Measurements from ENCODE around the gene MEGF6.

Gene MEGF6

DNA sequence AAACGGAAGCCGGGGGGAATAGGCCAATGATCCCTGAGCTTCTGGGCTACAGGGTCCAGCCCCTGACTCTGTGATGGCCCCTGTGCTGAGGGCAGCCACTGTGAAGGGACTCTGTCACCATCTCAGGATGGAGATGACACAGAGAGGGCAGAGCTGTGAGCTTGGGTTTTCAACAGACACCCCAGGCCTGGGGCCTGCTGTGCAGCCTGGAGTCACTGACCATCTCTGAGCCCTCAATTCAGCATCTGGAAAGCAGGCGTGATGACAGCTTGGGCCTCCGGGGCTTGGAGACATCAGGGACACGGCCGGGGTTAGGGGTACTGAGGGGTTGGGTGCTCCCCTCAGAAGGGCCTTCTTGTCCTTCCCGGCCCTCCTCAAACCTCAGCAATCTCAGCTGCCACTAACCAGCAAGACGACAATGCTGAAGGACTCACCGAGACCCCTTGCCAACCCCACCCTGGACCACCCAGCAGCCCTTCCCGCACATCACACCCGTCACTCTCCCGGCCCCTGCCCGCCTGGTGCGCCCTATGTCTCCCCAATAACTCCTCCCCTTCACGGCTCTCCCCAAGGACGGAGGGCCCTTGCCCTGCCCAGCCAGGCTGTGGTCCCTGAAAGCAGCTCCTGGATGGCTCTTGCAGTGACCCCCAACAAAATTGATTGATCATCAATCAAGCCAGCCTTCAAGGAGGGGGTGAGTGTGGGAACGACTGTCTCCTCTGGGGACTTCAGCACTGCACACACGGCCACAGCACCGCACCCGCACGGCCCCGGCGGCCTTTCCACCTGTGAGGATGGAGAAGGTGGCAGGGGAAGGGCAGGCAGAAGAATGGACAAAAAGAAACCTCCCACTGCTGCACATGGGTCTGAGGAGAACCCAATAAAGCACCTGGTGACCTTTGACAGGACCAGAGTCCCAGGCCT, 4.3 kb downstream of the MEGF6 start:
- DNase-seq: no peak

DNA sequence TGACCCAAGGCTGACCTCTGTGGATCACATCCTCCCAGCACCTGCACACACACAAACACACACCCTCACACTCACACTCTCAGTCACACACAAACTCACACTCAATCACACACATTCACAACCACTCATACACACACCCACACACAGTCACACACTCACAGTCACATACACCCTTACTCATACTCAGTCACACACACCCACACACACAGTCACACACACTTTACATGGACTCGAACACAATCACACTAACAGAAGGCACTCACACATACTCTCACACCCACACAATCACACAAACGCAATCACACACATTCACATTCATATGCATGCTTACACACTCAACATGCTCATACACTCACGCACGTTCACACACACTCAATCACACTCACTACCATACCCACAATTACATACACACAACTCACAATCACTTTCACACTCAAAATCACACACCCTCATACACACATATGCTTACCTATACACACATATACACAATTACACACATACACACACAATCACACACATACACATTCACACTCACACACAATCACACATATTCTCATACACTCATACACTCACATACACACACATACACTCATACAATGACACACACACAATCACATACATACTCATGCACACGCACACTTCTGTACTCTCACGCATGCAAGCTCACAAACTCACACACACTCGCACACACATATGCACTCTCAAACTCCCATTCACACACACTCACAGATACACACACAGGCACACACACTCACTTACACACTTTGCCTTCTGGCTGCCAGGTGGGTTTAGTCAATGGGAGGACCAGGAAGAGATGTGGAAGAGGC, 6.1 kb downstream of the MEGF6 start:
- no peak for DNase-seq

DNA sequence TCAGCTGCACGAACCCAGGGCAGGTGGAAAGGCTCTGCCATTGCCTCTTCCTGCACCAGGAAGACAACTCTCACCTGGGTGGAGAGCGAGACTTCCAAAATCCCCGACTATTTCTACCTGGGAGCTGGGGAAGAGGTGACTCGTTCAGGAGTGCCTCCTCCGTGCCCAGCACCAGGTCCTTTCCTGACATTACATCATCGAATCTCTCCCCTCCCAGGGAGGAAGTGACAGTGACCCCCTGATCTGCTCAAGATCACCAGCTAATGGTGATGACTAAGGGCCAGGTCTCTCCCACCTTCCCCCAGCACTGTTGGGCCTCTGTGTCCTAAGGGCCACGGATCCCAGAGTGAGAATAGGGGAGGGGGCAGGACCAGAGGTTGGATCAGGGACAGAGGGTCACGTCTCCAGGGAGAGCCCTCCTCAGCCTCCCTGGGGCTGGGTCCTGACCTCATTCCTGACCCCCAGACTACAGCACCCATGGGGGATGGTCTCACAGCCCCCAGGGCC, 6.8 kb downstream of the MEGF6 start:
- DNase-seq: no peak

DNA sequence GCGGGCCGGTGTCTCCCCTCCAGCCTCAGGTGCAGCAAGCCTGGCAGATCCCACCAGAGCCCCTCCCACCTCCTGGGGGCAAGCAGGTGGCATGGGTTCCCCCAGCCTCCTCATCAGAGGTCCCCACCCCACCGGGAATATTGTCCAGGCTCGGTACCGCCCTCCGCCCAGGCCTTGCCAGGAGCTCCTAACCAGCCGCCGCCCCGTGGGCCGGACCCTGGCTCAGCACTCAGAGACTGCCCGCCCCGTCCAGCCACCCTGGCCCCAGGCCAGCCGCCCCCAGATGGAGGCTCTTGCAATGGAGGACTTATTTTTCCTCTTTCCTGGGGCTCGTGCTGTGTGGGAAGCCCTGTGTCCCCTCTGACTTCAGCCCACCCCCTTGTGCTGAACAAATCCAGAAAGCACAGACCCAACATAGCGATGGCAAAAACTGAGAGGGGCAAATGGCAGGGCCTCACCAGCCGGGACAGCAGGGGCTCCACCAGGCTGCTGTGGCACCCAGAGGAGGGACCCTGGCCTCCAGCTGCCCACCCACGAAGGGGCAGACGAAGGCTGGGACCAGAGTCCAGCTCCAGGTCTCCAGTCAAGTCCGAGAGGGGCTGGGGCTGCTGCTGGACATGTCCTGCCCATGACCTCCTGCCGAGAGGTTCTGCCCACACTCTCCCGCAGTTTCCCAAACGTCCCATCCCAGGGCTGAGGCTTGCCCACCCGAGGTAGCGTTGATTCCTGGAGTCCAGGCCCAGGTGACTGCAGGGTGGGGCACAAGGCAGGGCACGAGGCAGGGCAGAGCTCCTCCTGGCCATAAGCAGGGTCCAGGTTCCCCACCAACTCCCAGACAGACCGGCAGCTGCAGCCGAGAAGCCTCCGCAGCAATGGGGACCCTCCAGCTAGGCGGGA, 7.5 kb downstream of the MEGF6 start:
- no peak for DNase-seq

DNA sequence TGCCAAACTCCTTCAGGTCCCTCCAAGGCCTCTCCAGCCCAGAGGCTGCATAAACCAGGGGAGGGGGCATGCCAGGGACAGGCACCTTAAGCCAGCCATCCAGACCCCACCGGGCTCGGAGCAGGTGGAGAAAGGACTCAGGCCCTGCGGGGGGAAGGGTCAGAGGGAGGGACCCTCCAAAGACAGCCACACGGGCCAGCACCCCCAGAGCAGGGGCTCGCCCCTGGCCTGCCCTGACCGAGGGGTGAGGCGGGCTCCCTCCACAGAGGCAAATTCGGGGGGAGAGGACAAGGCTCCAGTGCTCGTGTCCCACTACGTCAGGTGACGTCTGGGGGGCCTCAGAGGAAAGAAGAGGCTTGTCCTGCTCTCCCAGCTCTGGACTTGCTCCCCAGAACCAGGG, 8.2 kb downstream of the MEGF6 start:
- no peak for DNase-seq

DNA sequence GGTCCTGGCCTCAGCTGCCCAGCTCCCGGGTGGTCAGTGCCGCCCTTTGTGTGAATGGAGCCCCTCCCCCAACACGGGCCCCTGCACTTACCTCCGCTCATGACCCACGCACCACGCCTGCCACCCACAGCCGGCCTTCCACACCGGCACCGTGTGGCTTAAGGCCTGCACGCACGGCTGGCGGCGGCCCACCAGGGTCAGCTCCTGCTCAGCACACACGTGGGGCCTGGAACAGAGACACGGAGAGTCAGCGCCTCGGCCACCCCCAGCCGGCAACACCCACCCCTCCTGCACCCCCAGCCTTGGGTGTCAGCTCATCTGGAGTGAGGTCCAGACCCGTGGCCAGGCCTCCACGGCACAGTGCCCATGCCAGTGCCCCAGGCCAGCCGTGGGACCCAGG, 8.9 kb downstream of the MEGF6 start:
- DNase-seq: no peak

DNA sequence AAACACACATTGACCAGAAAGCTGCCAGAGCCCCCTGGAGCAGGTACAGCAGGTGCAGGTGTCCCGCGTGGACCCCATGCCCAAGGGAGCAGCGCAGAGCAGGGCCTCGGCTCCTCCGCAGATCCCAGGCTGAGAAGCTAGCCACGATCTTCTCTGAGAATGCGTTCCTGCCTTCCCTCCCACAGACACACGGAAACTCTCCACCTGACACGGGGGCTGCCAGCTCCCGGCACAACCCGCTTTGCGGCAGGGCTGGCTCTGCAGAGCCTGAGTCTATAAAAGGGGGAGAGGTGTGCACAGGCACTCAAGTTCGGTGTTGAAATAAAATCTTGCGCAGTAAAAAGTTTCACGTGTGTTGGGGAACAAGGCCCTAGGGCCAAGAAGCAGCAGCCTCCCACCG, 9.6 kb downstream of the MEGF6 start:
- DNase-seq: no peak

DNA sequence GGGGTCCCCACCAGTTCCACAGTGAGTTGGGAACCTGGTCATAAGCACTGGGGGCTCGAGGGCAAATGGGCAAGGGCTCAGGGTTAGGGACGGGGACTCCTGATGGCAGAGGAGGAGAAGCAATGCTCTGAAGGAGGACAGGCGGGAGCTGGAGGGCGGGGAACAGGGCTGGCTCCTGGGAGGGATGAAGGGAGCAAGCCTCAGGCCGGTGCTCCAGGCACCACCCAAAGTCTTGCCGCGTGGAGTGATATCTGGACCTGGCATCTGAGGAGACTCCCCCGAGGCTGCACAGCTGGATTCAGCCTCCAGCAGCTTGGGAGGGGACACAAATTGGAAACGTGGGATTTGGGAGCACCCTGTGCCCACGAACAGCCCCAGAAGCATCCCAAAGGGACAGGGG, 11.0 kb downstream of the MEGF6 start:
- no peak for DNase-seq

DNA sequence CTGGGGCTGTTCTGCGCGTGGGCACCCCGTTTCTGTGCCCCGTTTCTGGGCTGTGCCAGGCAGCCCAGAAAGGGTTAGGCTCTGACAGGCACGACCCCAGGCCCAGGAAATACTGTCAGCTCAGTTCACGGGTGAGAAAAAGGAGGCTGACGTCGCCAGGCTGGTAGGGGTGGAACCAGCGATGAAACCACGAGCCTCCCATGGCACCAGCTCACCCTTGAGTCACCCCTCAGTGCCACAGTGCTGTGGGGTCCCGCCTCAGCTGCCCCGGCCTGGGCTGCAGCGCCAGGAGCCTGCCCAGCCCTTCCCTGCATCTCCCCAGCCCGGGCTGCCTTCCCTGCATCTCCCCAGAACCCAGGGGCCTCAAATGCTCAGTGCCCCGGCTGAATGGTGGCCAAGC, 11.5 kb downstream of the MEGF6 start:
- DNase-seq: no peak

DNA sequence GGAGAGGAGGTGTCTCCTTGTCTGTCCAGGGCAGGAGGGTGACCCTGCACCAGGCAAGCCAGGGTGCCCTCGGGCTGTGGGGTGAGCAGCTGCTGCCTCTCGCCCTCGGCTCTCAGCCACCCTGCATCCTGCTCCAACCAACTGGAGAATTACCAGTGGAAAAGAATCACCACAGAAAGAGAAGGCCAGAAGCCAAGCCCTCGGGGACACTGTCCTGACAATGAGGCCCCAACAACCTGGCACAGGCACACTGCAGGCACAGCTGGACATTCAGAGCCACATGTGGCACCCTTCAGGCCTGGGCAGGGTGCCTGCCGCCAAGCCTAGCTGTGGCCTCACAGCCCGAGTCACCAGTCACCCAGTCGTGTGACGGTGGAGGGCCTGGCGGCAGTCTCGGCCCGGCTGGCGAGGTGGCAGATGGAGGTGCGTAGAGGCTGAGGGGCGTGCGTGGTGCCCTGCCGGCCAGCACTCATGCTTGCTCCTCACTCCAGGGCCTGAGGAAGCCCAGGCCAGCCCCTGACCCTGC, 12.0 kb downstream of the MEGF6 start:
- no peak for DNase-seq

DNA sequence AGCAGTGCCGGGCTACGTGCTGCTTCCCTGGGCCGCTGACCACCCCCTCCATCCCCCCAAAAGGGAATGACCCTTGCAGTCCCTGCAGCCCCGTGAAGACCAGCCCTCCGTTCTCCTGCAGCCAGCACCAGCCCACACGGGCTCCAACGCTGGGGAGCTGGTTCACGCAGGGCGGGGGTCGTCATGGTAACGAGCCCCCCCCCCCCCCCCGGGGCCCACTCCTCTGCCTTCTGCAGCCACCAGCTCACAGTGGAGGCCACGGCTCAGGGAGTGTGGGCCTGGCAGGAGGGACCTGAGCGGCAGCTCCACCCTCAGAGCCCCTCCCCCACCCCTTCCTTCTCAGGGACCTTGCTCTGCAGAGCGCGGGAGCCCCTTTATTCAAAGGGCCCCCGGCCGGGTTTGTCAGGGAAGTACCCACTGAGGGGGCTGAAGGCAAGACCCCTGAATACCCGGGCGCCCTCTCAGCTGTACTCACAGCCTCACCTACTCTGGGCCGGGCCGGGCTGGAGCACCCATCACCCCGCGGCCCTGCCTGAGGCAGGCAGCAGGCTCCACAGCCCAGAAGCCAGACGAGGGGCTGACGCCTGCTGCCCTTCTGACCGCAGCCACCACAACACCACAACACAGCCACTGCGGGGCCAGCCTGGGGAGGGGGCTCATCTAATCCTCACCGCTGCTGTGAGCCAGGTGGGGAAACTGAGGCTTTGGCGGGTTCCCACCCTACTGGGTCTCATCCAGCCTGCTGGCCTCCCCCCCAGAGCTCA, 12.6 kb downstream of the MEGF6 start:
- no peak for DNase-seq

DNA sequence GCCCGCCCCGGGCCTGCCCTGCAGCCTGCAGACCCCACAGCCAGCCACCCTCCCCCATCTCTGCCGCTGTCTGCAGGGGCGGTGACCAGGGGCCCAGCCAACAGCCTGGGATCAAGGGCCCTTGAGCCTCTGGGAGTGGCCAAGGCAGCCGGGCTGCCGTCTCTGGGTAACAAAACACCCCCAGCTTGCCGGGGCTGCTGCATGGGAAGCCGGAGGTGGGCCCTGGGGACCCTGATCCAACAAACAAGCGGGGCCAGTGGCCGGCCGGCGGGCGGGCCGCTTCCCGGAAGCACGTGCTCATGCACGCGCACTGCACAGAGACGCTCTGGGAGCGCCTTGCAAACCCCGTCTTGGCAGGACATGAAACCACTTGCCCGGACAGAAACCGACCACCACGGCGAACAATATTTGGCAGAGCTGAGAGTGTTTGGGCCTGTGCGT, 13.2 kb downstream of the MEGF6 start:
- DNase-seq: no peak

DNA sequence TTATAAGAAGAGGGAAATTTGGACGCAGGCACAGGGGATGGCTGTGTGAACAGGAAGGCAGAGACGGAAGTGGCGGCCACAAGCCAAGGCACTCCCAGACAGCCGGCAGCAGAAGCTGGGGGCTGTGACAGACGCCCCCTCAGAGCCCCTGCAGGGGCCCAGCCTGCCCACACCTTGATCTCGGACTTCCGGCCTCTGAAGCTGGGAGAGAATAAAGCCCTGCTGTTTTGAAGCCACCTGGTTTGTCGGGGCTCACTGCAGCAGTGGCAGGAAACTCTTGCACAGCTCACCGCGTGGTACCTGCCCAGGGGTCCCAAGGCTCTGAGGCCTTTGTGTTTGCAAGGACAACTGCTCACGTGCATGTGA, 13.7 kb downstream of the MEGF6 start:
- no peak for DNase-seq

DNA sequence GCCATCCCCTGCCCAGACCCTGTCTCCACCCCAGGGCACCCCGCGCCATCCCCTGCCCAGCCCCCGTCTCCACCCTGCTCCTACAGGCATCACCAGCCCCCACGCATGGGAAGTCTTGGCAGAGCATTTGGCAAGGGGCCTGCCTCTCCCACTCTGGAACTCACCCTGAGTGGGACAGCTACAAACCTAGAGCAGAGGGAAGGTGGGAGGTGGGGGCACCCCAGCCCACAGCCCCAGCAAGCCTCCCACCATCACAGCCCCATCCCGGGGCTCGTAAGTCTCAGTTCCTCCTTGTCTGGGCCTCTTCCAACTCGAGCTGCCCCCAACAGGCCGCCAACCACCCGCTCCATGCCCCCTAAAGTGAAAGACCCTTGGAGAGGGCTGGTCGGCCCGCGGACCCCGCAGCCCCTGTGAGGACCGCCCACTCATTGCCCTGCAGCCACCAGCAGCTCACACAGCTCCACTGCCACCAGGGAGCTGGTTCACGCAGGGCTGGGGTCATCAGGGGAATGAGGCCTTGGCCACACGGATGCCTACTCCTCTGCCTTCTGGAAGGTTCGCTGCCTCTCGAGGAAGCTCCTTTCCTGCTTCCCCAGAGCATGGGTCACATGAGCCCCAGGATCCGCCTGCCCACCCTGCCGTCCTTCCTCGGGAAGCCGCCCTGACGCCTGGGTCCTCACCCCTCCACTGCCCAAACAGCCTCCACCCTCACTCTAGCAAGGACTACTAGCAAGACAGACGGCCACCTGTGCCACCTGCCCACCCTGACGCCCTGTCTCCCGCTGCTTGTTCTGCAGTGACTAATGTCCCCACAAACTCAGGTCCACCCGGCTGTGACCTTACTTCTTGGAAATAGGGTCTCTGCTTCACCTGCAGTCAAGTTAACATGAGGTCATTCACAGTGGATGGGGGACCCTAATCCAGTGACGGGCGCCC, 14.4 kb downstream of the MEGF6 start:
- no peak for DNase-seq

DNA sequence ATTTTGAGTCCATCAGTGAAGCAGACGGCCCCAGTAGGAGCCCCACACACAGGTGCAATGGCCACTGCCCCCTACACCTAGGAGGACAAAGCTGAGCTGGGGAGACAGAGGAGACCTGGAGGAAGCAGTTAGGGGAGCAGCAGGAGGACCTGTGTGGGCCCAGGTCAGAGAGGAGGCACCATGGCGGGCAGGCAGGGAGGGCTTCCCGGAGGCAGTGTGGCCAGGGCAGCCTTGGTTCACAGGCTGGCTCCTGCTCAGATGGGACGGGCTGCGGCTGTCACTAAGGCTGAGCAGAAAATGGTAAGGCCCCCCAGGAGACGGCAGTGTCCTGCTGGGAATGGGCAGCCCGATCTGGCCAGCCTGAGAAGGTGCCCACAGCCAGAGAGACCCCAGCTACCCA, 15.4 kb downstream of the MEGF6 start:
- no peak for DNase-seq

DNA sequence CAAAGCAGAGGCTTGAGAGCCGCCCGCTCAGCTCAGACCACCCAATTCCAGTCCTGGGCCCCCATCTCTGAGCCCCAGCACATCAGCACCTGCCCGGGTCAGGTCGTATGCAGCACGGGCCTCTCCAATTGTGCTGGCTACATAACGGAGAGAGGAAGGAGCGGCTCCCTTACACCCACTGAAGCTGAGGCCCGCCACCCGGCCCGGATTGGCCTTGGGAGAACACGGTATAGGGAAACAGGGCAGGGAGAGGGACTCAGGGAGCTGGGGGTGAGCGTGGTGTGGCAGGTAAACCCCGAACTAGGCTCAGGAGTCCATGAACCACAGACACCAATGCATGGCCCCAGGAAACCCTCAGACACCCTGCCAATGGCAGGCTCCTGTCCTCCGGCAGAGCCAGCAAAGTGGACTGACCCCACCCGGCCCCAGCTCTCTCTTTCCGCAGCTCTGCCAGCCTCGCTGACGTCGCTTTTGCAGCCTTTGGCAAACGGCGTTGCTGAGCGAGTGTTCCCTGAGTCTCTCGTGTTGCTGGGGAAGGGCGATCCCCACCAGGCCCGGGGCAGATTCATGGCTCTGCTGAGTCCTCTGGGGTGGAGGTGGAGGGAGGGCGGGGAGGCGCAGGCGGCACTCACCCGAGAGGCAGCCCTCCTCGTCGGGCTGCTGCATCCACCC, 16.5 kb downstream of the MEGF6 start:
- DNase-seq: no peak

DNA sequence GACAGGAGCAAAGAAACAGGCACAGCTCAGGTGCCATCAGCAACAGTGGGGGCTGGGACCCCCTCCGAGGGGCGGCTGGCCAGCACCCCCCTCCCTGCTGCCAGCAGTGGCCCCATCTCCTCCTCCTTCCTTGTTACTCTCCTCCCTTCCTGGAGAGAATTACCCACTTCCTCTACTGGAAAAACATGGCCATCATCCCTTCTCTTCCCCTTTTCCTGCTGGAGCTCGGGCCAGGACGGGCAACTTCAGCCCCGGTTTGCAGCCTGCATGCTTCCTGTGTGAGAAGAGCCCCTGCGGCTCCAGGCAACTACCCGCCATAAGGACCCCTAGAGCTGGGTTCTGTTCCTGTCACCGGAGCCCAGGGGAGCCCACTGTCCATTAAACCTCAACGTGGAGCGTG, 17.6 kb downstream of the MEGF6 start:
- DNase-seq: no peak

DNA sequence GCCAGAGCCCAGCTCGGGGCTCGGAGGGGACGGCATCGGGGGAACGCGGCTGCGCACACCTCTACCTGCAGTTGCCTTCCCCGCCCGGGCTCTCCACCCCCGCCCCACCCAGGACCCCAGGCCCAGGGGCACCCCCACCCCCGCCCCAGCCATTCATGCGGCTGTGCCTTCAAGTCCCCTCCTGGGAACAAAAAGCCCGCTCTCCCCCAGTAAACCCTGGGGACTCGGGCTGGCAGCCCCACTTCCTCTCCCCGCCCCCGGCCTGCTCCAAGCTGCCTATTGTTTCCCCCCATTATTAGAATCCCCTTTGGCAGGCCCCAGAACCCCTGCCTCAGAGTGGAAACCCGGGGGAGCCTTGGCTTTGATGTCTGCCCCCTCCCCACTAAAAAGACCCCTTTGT, 18.0 kb downstream of the MEGF6 start:
- no peak for DNase-seq

DNA sequence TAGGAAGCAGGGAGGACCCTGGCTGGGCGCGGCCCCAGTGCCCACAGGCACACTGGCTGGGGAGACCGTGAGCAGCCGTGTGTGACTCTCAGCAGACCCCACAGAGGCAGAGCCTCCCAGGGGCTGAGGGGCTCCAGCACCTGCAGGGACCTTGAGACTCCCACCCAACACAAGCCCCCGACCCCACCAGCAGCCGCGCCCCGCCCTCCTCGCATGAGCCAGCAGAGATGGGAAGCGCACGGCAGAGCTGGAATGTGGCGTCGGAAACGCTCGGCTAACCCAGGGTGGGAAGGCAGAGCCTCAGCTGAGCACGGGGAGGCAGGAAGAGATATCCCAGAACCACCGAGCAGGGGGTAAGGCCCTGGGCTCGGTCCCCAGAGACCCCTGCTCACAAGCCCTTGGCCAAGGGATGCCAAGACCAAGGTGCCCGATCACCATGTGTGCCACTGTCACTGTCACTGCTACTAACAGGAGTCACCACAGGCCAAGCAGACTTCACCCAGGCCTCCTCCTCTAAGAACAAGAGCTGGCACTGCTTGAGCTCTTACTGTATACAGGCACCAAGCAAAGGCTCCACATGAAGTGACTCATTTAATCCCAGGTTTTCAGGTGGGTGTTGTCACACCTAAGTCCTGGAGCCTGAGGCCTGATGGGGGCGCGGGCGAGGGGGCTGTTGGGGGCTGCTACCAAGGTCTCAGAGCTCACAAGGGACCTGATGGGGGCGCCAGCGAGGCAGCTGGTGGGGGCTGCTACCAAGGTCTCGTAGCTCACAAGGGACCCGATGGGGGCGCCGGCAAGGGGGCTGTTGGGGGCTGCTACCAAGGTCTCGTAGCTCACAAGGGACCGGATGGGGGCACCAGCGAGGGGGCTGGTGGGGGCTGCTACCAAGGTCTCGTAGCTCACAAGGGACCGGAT, 20.1 kb downstream of the MEGF6 start:
- no peak for DNase-seq

Data from NCI-H1105 (cell line).